Stromal cell of bone marrow (primary cell): ENCODE data around the gene CAVIN1.
A peak's percentile ranks its signal among the peaks of the same experiment; 100 is the strongest.
"Not testable (repeated sequence)": the region's sequence is repeated elsewhere in the genome, so short reads cannot be mapped to it uniquely, and the experiment has no call there.

Experiments used
- DNase-seq: peaks from one replicate; pipeline ENCODE4 v3.0.0-alpha.2; 2012; ENCODE audit warnings: low read depth

Gene CAVIN1

GRCh38 chr17:42431758-42432161 is 8.7 kb upstream of the CAVIN1 start:
- no peak for DNase-seq

GRCh38 chr17:42429726-42430447 is 6.8 kb upstream of the CAVIN1 start:
- DNase-seq = no peak

GRCh38 chr17:42428141-42428944 is 5.3 kb upstream of the CAVIN1 start:
- DNase-seq = peak; percentile 98

- no peak for DNase-seq
Measured at GRCh38 chr17:42424991-42425610, 2.0 kb upstream of the CAVIN1 start.

- no peak for DNase-seq
Measured at GRCh38 chr17:42423766-42424165, 710 bp upstream of the CAVIN1 start.

GRCh38 chr17:42422412-42422957 is 571 bp downstream of the CAVIN1 start:
- DNase-seq = no peak

GRCh38 chr17:42421507-42422338 is 1.3 kb downstream of the CAVIN1 start:
- peak; percentile 40 for DNase-seq

- DNase-seq = no peak
Measured at GRCh38 chr17:42421136-42421506, 1.9 kb downstream of the CAVIN1 start.

- not testable (repeated sequence) for DNase-seq
Measured at GRCh38 chr17:42417981-42418380, 5.1 kb downstream of the CAVIN1 start.

- DNase-seq = no peak
Measured at GRCh38 chr17:42414704-42415409, 8.2 kb downstream of the CAVIN1 start.

GRCh38 chr17:42413464-42414040 is 9.5 kb downstream of the CAVIN1 start:
- DNase-seq = no peak

- no peak for DNase-seq
Measured at GRCh38 chr17:42411905-42412679, 11.0 kb downstream of the CAVIN1 start.

- no peak for DNase-seq
Measured at GRCh38 chr17:42411361-42411760, 11.7 kb downstream of the CAVIN1 start.

- no peak for DNase-seq
Measured at GRCh38 chr17:42410319-42410685, 12.8 kb downstream of the CAVIN1 start.

GRCh38 chr17:42409523-42410318 is 13.3 kb downstream of the CAVIN1 start:
- peak; percentile 90 for DNase-seq

GRCh38 chr17:42408061-42408460 is 15.0 kb downstream of the CAVIN1 start:
- no peak for DNase-seq

GRCh38 chr17:42407289-42407836 is 15.7 kb downstream of the CAVIN1 start:
- no peak for DNase-seq

GRCh38 chr17:42406615-42407288 is 16.3 kb downstream of the CAVIN1 start:
- DNase-seq = no peak
